Lower leg skin (tissue), 3 donors: ENCODE results near the gene ZHX3.

ENCODE experiments used
- POLR2A ChIP-seq, 2 donors: fragments of 450-650 bp; IDR thresholded peaks; one replicate each; pipeline ENCODE4 v1.6.1; 2016 to 2017; ENCODE audit warnings: antibody characterized with exemption in 2 of 2, mild to moderate bottlenecking in 1 of 2, moderate library complexity in 1 of 2
- TF ChIP-seq, protein P1 (sequence below), 3 donors: fragments of 450-650 bp; IDR thresholded peaks; one replicate each; pipeline ENCODE4 v1.5.1; 2016; ENCODE audit warnings: antibody characterized with exemption in 3 of 3, mild to moderate bottlenecking in 3 of 3, moderate library complexity in 2 of 3

DNA sequence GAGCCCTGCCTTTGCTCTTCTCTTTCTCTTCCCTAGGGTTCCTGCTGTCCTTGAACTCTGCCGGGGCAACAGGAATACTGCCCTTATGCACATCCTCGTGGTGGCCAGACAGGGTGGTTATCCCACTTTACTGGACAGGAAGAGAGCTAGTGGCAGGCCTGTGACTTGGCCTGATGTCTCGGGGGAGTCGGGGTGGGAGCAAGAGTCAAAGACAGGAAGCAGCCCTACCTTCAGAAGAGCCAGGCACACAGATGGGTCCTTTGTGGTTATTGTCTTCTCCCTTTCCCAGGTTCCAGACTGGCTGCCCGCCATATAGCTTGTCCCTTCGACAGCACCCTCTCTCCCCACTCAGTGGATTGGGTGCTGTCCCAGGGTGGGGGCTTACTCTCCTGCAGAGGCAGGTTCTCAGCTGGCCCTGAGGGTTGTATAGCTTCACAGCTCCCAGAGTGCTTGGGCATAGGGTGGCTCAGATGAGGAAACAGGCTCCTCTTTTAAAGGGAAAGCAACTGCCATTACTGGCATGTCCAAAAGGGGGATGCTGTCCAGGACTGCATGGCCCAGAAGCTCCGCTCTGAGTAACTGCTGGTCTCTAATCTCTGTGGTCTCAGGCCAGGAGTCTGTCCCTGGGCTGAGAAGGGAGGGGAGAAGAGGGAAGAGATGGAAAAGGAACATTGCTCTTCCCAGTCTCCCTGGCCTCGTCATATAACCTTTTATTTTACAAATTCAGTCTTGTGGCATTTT, 162.9 kb downstream of the ZHX3 start:
- TF ChIP-seq, protein P1, sequence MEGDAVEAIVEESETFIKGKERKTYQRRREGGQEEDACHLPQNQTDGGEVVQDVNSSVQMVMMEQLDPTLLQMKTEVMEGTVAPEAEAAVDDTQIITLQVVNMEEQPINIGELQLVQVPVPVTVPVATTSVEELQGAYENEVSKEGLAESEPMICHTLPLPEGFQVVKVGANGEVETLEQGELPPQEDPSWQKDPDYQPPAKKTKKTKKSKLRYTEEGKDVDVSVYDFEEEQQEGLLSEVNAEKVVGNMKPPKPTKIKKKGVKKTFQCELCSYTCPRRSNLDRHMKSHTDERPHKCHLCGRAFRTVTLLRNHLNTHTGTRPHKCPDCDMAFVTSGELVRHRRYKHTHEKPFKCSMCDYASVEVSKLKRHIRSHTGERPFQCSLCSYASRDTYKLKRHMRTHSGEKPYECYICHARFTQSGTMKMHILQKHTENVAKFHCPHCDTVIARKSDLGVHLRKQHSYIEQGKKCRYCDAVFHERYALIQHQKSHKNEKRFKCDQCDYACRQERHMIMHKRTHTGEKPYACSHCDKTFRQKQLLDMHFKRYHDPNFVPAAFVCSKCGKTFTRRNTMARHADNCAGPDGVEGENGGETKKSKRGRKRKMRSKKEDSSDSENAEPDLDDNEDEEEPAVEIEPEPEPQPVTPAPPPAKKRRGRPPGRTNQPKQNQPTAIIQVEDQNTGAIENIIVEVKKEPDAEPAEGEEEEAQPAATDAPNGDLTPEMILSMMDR (IDR thresholded peaks at IDR 0.05), result no peak
- TF ChIP-seq POLR2A (IDR thresholded peaks at IDR 0.05), result no peak
